IgD-negative memory B cell (primary cell): ENCODE measurements around the gene SMAD9. TPM values are rescaled to one million over a fixed set of nuclear protein-coding genes. Genes with fewer than 3 reads are reported as not detected.

Experiments used
- H3K27ac Mint-ChIP-seq, 3 donors: one replicate each; pipeline ENCODE4 v1.8.0; 2020 to 2022; ENCODE audit warnings: mild to moderate bottlenecking in 3 of 3, mixed read lengths in 3 of 3, moderate library complexity in 1 of 3
- H3K27me3 Mint-ChIP-seq: one replicate; pipeline ENCODE4 v1.8.0; 2021; ENCODE audit warnings: mixed read lengths
- H3K36me3 Mint-ChIP-seq: one replicate; pipeline ENCODE4 v1.8.0; 2020; ENCODE audit warnings: mild to moderate bottlenecking, mixed read lengths
- H3K4me1 Mint-ChIP-seq, 3 donors: one replicate each; pipeline ENCODE4 v1.8.0; 2020 to 2022; ENCODE audit warnings: mixed read lengths in 3 of 3, mild to moderate bottlenecking in 1 of 3
- H3K4me3 Mint-ChIP-seq, 4 donors: one replicate each; pipeline ENCODE4 v1.8.0; 2020 to 2022; ENCODE audit warnings: mild to moderate bottlenecking in 4 of 4, mixed read lengths in 4 of 4, moderate library complexity in 3 of 4
- H3K9me3 Mint-ChIP-seq, 3 donors: one replicate each; pipeline ENCODE4 v1.8.0; 2020 to 2021; ENCODE audit warnings: mixed read lengths in 3 of 3, mild to moderate bottlenecking in 1 of 3
- polyA plus RNA-seq: library from polyadenylated mRNA; unstranded; fragments of 300-500 nt; fragmentation: Illumina TruSeq; gene quantifications from one replicate; pipeline ENCODE4 v1.2.3, GENCODE V29; 2021

SMAD9 gene
- polyA plus RNA-seq, 1 donor from 2014 or later: 0.04 TPM

- H3K27ac Mint-ChIP-seq: no peak overlapping the region
- no peaks in the 10 kb centered on the region for H3K36me3 Mint-ChIP-seq
- H3K4me3 Mint-ChIP-seq: peak overlapping the region in 3 of 4 donors; percentile 5 to 59 (median 9)
- peaks cover 49% of the 10 kb centered on the region for H3K27me3 Mint-ChIP-seq
- peaks cover 2 to 10% (median 3%) of the 10 kb centered on the region in 3 donors for H3K4me1 Mint-ChIP-seq
- H3K9me3 Mint-ChIP-seq: peaks cover 0 to 2% (median 0%) of the 10 kb centered on the region in 3 donors
These were observed 1.5 kb downstream of the SMAD9 start for GRCh38 chr13:36918246-36919131.

- no peak overlapping the region for H3K27ac Mint-ChIP-seq
- H3K9me3 Mint-ChIP-seq: peaks cover 0 to 2% (median 0%) of the 10 kb centered on the region in 3 donors
- H3K36me3 Mint-ChIP-seq: no peaks in the 10 kb centered on the region
- H3K4me1 Mint-ChIP-seq: peaks cover 2 to 10% (median 3%) of the 10 kb centered on the region in 3 donors
- H3K27me3 Mint-ChIP-seq: peaks cover 49% of the 10 kb centered on the region
- no peak overlapping the region for H3K4me3 Mint-ChIP-seq
These were observed 2.7 kb downstream of the SMAD9 start for GRCh38 chr13:36917311-36917710.

- H3K4me1 Mint-ChIP-seq: peaks cover 2 to 10% (median 3%) of the 10 kb centered on the region in 3 donors
- H3K9me3 Mint-ChIP-seq: peaks cover 0 to 2% (median 0%) of the 10 kb centered on the region in 3 donors
- H3K27me3 Mint-ChIP-seq: peaks cover 38% of the 10 kb centered on the region
- no peak overlapping the region for H3K4me3 Mint-ChIP-seq
- no peak overlapping the region for H3K27ac Mint-ChIP-seq
- H3K36me3 Mint-ChIP-seq: no peaks in the 10 kb centered on the region
These were observed 4.0 kb downstream of the SMAD9 start for GRCh38 chr13:36915896-36916640.

GRCh38 chr13:36915106-36915505 is 4.9 kb downstream of the SMAD9 start:
- Mint-ChIP-seq H3K36me3 (peaks cover 2% of the 10 kb centered on the region), H3K4me3 (no peak overlapping the region), H3K9me3 (no peaks in the 10 kb centered on the region), H3K27me3 (peaks cover 34% of the 10 kb centered on the region), H3K27ac (no peak overlapping the region), H3K4me1 (peaks cover 0 to 10% (median 3%) of the 10 kb centered on the region in 3 donors)

GRCh38 chr13:36914648-36915047 is 5.4 kb downstream of the SMAD9 start:
- H3K27ac Mint-ChIP-seq: no peak overlapping the region
- peaks cover 0 to 10% (median 3%) of the 10 kb centered on the region in 3 donors for H3K4me1 Mint-ChIP-seq
- H3K9me3 Mint-ChIP-seq: no peaks in the 10 kb centered on the region
- H3K4me3 Mint-ChIP-seq: no peak overlapping the region
- H3K27me3 Mint-ChIP-seq: peaks cover 34% of the 10 kb centered on the region
- H3K36me3 Mint-ChIP-seq: peaks cover 2% of the 10 kb centered on the region

- no peak overlapping the region for H3K27ac Mint-ChIP-seq
- H3K36me3 Mint-ChIP-seq: peaks cover 2% of the 10 kb centered on the region
- H3K4me3 Mint-ChIP-seq: no peak overlapping the region
- no peaks in the 10 kb centered on the region for H3K9me3 Mint-ChIP-seq
- peaks cover 0 to 4% (median 0%) of the 10 kb centered on the region in 3 donors for H3K4me1 Mint-ChIP-seq
- peaks cover 25% of the 10 kb centered on the region for H3K27me3 Mint-ChIP-seq
These were observed 6.6 kb downstream of the SMAD9 start for GRCh38 chr13:36913463-36913862.

GRCh38 chr13:36912973-36913372 is 7.1 kb downstream of the SMAD9 start:
- H3K27me3 Mint-ChIP-seq: peaks cover 22% of the 10 kb centered on the region
- H3K4me3 Mint-ChIP-seq: no peak overlapping the region
- H3K4me1 Mint-ChIP-seq: peaks cover 0 to 4% (median 0%) of the 10 kb centered on the region in 3 donors
- H3K9me3 Mint-ChIP-seq: no peaks in the 10 kb centered on the region
- H3K36me3 Mint-ChIP-seq: peaks cover 2% of the 10 kb centered on the region
- no peak overlapping the region for H3K27ac Mint-ChIP-seq

- no peak overlapping the region for H3K4me3 Mint-ChIP-seq
- no peaks in the 10 kb centered on the region for H3K4me1 Mint-ChIP-seq
- H3K9me3 Mint-ChIP-seq: no peaks in the 10 kb centered on the region
- peaks cover 23% of the 10 kb centered on the region for H3K27me3 Mint-ChIP-seq
- H3K27ac Mint-ChIP-seq: no peak overlapping the region
- peaks cover 2% of the 10 kb centered on the region for H3K36me3 Mint-ChIP-seq
These were observed 7.7 kb downstream of the SMAD9 start for GRCh38 chr13:36912369-36912768.

- H3K4me3 Mint-ChIP-seq: no peak overlapping the region
- no peaks in the 10 kb centered on the region for H3K9me3 Mint-ChIP-seq
These were observed 9.5 kb downstream of the SMAD9 start for GRCh38 chr13:36910545-36910944.

GRCh38 chr13:36907821-36908220 is 12.2 kb downstream of the SMAD9 start:
- Mint-ChIP-seq H3K27me3 (peaks cover 4% of the 10 kb centered on the region), H3K4me1 (no peaks in the 10 kb centered on the region), H3K4me3 (no peak overlapping the region), H3K27ac (no peak overlapping the region), H3K36me3 (peaks cover 2% of the 10 kb centered on the region), H3K9me3 (peaks cover 0 to under 1% (median 0%) of the 10 kb centered on the region in 3 donors)

More at GRCh38 chr13:36910545-36910944, 9.5 kb downstream of the SMAD9 start:
- Mint-ChIP-seq H3K27me3 (peaks cover 9% of the 10 kb centered on the region), H3K27ac (no peak overlapping the region), H3K4me1 (no peaks in the 10 kb centered on the region), H3K36me3 (peaks cover 2% of the 10 kb centered on the region)

- Mint-ChIP-seq H3K27ac (no peak overlapping the region), H3K27me3 (peaks cover 4% of the 10 kb centered on the region), H3K9me3 (peaks cover 0 to 1% (median 0%) of the 10 kb centered on the region in 3 donors), H3K36me3 (peaks cover 2% of the 10 kb centered on the region), H3K4me1 (no peaks in the 10 kb centered on the region), H3K4me3 (no peak overlapping the region)
These were observed 12.8 kb downstream of the SMAD9 start for GRCh38 chr13:36907266-36907665.

- Mint-ChIP-seq H3K36me3 (peaks cover 2% of the 10 kb centered on the region), H3K4me3 (no peak overlapping the region), H3K4me1 (no peaks in the 10 kb centered on the region), H3K27ac (no peak overlapping the region), H3K9me3 (peaks cover 0 to 2% (median 0%) of the 10 kb centered on the region in 3 donors), H3K27me3 (peaks cover 4% of the 10 kb centered on the region)
These were observed 14.1 kb downstream of the SMAD9 start for GRCh38 chr13:36905944-36906343.

- peaks cover 0 to 4% (median 0%) of the 10 kb centered on the region in 3 donors for H3K9me3 Mint-ChIP-seq
- no peaks in the 10 kb centered on the region for H3K4me1 Mint-ChIP-seq
- no peaks in the 10 kb centered on the region for H3K36me3 Mint-ChIP-seq
- H3K27ac Mint-ChIP-seq: no peak overlapping the region
- peaks cover 6% of the 10 kb centered on the region for H3K27me3 Mint-ChIP-seq
- no peak overlapping the region for H3K4me3 Mint-ChIP-seq
These were observed 16.0 kb downstream of the SMAD9 start for GRCh38 chr13:36903925-36904595.

GRCh38 chr13:36897054-36897616 is 22.9 kb downstream of the SMAD9 start:
- Mint-ChIP-seq H3K4me3 (no peak overlapping the region), H3K27ac (no peak overlapping the region), H3K9me3 (peaks cover 0 to 6% (median 0%) of the 10 kb centered on the region in 3 donors), H3K36me3 (no peaks in the 10 kb centered on the region), H3K4me1 (no peaks in the 10 kb centered on the region), H3K27me3 (peaks cover 4% of the 10 kb centered on the region)
